Adrenal gland (tissue), 5 donors: Measurements from ENCODE around the gene ITGB4.

Experiments
- POLR2A ChIP-seq, 2 donors: fragments of 450-650 bp; IDR thresholded peaks; one replicate each; pipeline ENCODE4 v1.6.1; 2017; ENCODE audit warnings: antibody characterized with exemption in 2 of 2, mild to moderate bottlenecking in 2 of 2, moderate library complexity in 1 of 2
- TF ChIP-seq, protein P1 (sequence below), 6 experiments: fragments of 450-650 bp in 4 of 6; fragments of 200-600 bp in 2 of 6; sonication (generic) in 1 of 6; IDR thresholded peaks; 1 replicate in 5 of 6; 2 replicates in 1 of 6; pipeline versions ENCODE4 v1.5.1 to v1.8.0; 2016 to 2021; ENCODE audit warnings: antibody characterized with exemption in 6 of 6, mild to moderate bottlenecking in 2 of 6, moderate library complexity in 1 of 6
- donor health status: DM: no; HTN: no; CAD: no.

DNA sequence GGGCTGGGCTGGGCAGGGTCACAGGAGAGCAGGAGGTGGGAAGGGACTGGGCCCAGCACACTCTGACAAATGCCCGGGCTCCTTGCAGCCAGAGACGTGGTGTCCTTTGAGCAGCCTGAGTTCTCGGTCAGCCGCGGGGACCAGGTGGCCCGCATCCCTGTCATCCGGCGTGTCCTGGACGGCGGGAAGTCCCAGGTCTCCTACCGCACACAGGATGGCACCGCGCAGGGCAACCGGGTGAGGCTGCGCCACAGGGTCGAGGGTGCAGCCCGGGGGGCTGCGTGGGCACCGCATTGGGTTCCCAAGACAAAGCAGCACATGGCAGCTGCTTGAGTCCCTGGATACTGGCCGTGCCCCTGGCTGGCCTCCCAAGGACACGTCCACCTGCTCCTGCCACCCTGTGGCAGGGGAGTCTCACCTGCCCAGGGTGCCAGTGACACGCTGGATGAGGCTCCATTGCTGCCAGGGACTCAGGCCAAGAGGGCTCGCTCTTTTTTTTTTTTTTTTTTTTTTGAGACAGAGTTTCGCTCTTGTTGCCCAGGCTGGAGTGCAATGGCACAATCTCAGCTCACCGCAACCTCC, 22.5 kb downstream of the ITGB4 start:
- TF ChIP-seq, protein P1, sequence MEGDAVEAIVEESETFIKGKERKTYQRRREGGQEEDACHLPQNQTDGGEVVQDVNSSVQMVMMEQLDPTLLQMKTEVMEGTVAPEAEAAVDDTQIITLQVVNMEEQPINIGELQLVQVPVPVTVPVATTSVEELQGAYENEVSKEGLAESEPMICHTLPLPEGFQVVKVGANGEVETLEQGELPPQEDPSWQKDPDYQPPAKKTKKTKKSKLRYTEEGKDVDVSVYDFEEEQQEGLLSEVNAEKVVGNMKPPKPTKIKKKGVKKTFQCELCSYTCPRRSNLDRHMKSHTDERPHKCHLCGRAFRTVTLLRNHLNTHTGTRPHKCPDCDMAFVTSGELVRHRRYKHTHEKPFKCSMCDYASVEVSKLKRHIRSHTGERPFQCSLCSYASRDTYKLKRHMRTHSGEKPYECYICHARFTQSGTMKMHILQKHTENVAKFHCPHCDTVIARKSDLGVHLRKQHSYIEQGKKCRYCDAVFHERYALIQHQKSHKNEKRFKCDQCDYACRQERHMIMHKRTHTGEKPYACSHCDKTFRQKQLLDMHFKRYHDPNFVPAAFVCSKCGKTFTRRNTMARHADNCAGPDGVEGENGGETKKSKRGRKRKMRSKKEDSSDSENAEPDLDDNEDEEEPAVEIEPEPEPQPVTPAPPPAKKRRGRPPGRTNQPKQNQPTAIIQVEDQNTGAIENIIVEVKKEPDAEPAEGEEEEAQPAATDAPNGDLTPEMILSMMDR (IDR thresholded peaks at IDR 0.05), result no peak
- no peak for TF ChIP-seq POLR2A (IDR thresholded peaks at IDR 0.05)
